AG04449 (cell line): ENCODE data around the gene CD93.

Source experiments
- CTCF ChIA-PET: fragments of 350-600 bp; formaldehyde crosslinking; extraction: SDS; loops from one replicate; lab custom pipeline; 2021; ENCODE audit warnings: antibody characterized with exemption; lab: Yijun Ruan, JAX
- POLR2A ChIA-PET: fragments of 400-600, 350-600 bp; formaldehyde crosslinking; extraction: SDS; loops from one replicate; lab custom pipeline; 2020; ENCODE audit warnings: antibody characterized with exemption, inconsistent platforms; lab: Yijun Ruan, JAX
- DNase-seq: peaks from one replicate; pipeline ENCODE4 v3.0.0-alpha.2; 2010; ENCODE audit warnings: low read depth, low spot score
- H3K4me3 ChIP-seq: 2 replicates; pipeline ENCODE4 v1.5.1; 2011; ENCODE audit warnings: low read depth, mild to moderate bottlenecking, control low read depth, low read length
- CTCF ChIP-seq: IDR thresholded peaks from one replicate; pipeline ENCODE4 v1.5.1; 2011; ENCODE audit warnings: mild to moderate bottlenecking, moderate library complexity, low read length, control low read depth, inconsistent platforms; ENCODE audit not compliant: insufficient read depth; ENCODE audit errors: missing control alignments

The CD93 gene

GRCh38 chr20:23103284-23104018, 17.3 kb upstream of the CD93 start:
- no peak for TF ChIP-seq CTCF
- ChIA-PET POLR2A (no interaction called here), CTCF (interaction anchor here (1.5 kb wide), 1 partner anchor 52 kb away, joined by 3 read pairs; no protein-coding TSS in a partner anchor)
- DNase-seq, result no peak
- H3K4me3 ChIP-seq, result no peak overlapping the region

GRCh38 chr20:23101696-23102406, 15.7 kb upstream of the CD93 start:
- ChIA-PET CTCF (no interaction called here), POLR2A (no interaction called here)
- DNase-seq, result no peak
- TF ChIP-seq CTCF, result no peak
- no peak overlapping the region for H3K4me3 ChIP-seq

GRCh38 chr20:23100720-23101107, 14.6 kb upstream of the CD93 start:
- CTCF ChIA-PET, result no interaction called here
- POLR2A ChIA-PET, result no interaction called here
- no peak overlapping the region for H3K4me3 ChIP-seq
- TF ChIP-seq CTCF, result no peak
- no peak for DNase-seq

GRCh38 chr20:23099791-23100719, 13.9 kb upstream of the CD93 start:
- ChIA-PET POLR2A (no interaction called here), CTCF (no interaction called here)
- H3K4me3 ChIP-seq, result no peak overlapping the region
- TF ChIP-seq CTCF, result no peak
- no peak for DNase-seq

GRCh38 chr20:23097636-23098580, 11.8 kb upstream of the CD93 start:
- ChIA-PET POLR2A (no interaction called here), CTCF (interaction anchor here (0.6 kb wide), 1 partner anchor 407 kb away, joined by 3 read pairs; no protein-coding TSS in a partner anchor)
- DNase-seq, result no peak
- TF ChIP-seq CTCF, result no peak
- H3K4me3 ChIP-seq, result no peak overlapping the region
